DOHH2 (cell line): ENCODE results near the gene CCL22.

Source experiments
- H3F3A ChIP-seq: fragments of 200-600 bp; sonication (generic), shearing (Covaris generic); 2 replicates; pipeline ENCODE4 v1.6.0; 2016; ENCODE audit warnings: antibody characterized with exemption, mild to moderate bottlenecking; ENCODE audit not compliant: control insufficient read depth, insufficient read depth
- H3K27ac ChIP-seq: fragments of 200-600 bp; sonication (generic); 2 replicates; pipeline ENCODE4 v1.5.1; 2014; ENCODE audit warnings: low read depth, mild to moderate bottlenecking, low read length, moderate library complexity
- H3K27me3 ChIP-seq: fragments of 200-600 bp; sonication (generic); 2 replicates; pipeline ENCODE4 v1.6.1; 2014; ENCODE audit warnings: mild to moderate bottlenecking, low read length, mixed read lengths; ENCODE audit not compliant: control insufficient read depth
- H3K36me3 ChIP-seq: fragments of 200-600 bp; sonication (generic); 2 replicates; pipeline ENCODE4 v1.6.1; 2014; ENCODE audit warnings: mild to moderate bottlenecking, low read length, moderate library complexity, mixed read lengths; ENCODE audit not compliant: control insufficient read depth
- H3K4me1 ChIP-seq: fragments of 200-600 bp; sonication (generic); 2 replicates; pipeline ENCODE4 v1.6.1; 2014; ENCODE audit warnings: mild to moderate bottlenecking, low read length, mixed read lengths; ENCODE audit not compliant: control insufficient read depth
- H3K4me2 ChIP-seq: fragments of 200-600 bp; sonication (generic); 2 replicates; pipeline ENCODE4 v1.6.0; 2014; ENCODE audit warnings: mild to moderate bottlenecking, low read length, moderate library complexity
- H3K4me3 ChIP-seq: fragments of 200-600 bp; sonication (generic); 2 replicates; pipeline ENCODE4 v1.5.1; 2014; ENCODE audit warnings: mild to moderate bottlenecking, low read length, mixed read lengths
- H3K79me2 ChIP-seq: fragments of 200-600 bp; sonication (generic); 2 replicates; pipeline ENCODE4 v1.6.1; 2014; ENCODE audit warnings: mild to moderate bottlenecking, low read length, mixed read lengths; ENCODE audit not compliant: control insufficient read depth
- H3K9me2 ChIP-seq: fragments of 200-600 bp; sonication (generic); replicated peaks from 2 replicates; pipeline ENCODE4 v1.6.1; 2014; ENCODE audit warnings: mild to moderate bottlenecking, low read length, mixed read lengths; ENCODE audit not compliant: control insufficient read depth
- H3K9me3 ChIP-seq: fragments of 200-600 bp; sonication (generic); 2 replicates; pipeline ENCODE4 v1.6.1; 2014; ENCODE audit warnings: antibody characterized with exemption, low read length, mixed read lengths; ENCODE audit not compliant: control insufficient read depth, insufficient read depth
- H4K20me1 ChIP-seq: fragments of 200-600 bp; sonication (generic); 2 replicates; pipeline ENCODE4 v1.6.0; 2014; ENCODE audit warnings: low read depth, mild to moderate bottlenecking, antibody characterized with exemption, low read length, moderate library complexity; ENCODE audit not compliant: control insufficient read depth, insufficient read depth
- EZH2phosphoT487 ChIP-seq: fragments of 200-600 bp; sonication (generic); IDR thresholded peaks from 2 replicates; pipeline ENCODE4 v1.6.1; 2017; ENCODE audit warnings: borderline replicate concordance, mild to moderate bottlenecking, antibody characterized with exemption, low read length, moderate library complexity, mixed read lengths
- TF ChIP-seq, protein P1 (sequence below): fragments of 200-600 bp; sonication (generic); IDR thresholded peaks from one replicate; pipeline ENCODE4 v1.5.1; 2014; ENCODE audit warnings: antibody characterized with exemption, mild to moderate bottlenecking, low read depth, low read length; ENCODE audit not compliant: poor library complexity, severe bottlenecking

The CCL22 gene

GRCh38 chr16:57377080-57377841, 18.7 kb downstream of the CCL22 start:
- TF ChIP-seq, protein P1, sequence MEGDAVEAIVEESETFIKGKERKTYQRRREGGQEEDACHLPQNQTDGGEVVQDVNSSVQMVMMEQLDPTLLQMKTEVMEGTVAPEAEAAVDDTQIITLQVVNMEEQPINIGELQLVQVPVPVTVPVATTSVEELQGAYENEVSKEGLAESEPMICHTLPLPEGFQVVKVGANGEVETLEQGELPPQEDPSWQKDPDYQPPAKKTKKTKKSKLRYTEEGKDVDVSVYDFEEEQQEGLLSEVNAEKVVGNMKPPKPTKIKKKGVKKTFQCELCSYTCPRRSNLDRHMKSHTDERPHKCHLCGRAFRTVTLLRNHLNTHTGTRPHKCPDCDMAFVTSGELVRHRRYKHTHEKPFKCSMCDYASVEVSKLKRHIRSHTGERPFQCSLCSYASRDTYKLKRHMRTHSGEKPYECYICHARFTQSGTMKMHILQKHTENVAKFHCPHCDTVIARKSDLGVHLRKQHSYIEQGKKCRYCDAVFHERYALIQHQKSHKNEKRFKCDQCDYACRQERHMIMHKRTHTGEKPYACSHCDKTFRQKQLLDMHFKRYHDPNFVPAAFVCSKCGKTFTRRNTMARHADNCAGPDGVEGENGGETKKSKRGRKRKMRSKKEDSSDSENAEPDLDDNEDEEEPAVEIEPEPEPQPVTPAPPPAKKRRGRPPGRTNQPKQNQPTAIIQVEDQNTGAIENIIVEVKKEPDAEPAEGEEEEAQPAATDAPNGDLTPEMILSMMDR: no peak
- no peak for TF ChIP-seq EZH2phosphoT487
- Histone ChIP-seq H3K9me2 (no peaks in the 10 kb centered on the region), H3K36me3 (no peaks in the 10 kb centered on the region), H3K27me3 (peaks cover 24% of the 10 kb centered on the region), H3F3A (no peaks in the 10 kb centered on the region), H3K4me3 (no peak overlapping the region), H3K4me1 (peaks cover 13% of the 10 kb centered on the region), H3K4me2 (peak overlapping the region; percentile 28), H3K9me3 (no peaks in the 10 kb centered on the region), H4K20me1 (no peaks in the 10 kb centered on the region), H3K79me2 (no peaks in the 10 kb centered on the region), H3K27ac (no peak overlapping the region)

DNA sequence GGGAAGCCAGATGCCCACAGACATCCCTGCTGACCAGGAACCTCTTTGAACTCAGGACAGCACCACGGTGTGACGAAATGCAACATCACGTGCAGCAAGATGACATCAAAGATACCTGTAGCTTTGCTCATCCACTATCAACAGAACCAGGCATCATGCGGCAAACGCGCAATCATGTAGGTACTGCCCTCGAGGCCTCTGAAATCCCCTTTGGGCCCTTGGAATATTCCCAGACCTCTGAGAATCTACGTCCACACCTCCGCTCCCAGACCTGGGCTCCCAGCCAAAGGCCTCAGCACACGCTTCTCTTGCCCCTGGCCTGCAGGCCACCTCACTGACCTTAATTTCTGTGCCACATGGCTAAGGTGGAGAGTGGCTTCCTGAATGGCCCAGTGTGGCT, 21.0 kb downstream of the CCL22 start:
- no peaks in the 10 kb centered on the region for H4K20me1 ChIP-seq
- H3K27me3 ChIP-seq: peaks cover 23% of the 10 kb centered on the region
- no peak overlapping the region for H3K4me3 ChIP-seq
- H3K4me2 ChIP-seq: no peak overlapping the region
- TF ChIP-seq, protein P1: no peak
- no peak for TF ChIP-seq EZH2phosphoT487
- H3K27ac ChIP-seq: no peak overlapping the region
- no peaks in the 10 kb centered on the region for H3F3A ChIP-seq
- no peaks in the 10 kb centered on the region for H3K9me3 ChIP-seq
- no peaks in the 10 kb centered on the region for H3K79me2 ChIP-seq
- no peaks in the 10 kb centered on the region for H3K9me2 ChIP-seq
- H3K4me1 ChIP-seq: peaks cover 17% of the 10 kb centered on the region
- no peaks in the 10 kb centered on the region for H3K36me3 ChIP-seq

DNA sequence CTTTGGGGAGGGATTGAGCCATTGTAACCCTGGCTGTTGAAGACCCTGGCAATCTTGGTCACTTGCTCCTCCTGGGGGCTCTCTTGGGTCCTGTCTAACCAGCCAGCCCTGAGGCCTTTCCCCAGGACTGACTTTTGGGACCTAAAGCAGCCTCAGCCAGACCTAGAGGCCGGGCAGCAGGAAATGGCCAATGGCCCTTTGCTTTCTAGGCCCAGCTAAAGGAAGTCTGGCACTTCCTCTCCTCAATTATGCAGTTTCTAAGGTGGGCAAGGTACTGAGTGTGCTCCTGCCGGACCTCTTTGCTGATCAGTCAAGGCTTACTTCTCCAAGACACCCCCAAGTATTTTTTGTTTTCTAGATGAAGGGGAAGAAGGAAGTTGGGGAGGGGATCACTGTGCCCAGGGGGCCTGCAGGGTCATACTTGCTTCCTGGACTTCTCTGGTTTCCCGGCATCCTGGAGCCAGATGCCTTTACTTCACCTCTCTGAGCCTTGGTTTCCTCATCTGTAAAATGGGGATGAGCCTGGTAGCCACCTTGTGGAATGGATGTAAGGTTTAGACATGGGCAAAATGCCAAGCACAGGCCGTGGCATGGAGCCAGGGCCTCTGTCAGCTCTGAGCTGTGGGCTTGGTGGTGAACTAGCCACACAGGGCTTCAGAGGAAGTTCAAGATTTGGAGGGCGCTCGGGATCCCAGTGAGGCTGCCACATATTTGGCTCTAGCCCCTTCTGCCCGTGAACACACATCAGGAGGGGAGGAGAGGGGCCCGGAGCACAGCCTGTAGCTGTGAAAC, 22.3 kb downstream of the CCL22 start:
- H3K36me3 ChIP-seq: no peaks in the 10 kb centered on the region
- H3K4me1 ChIP-seq: peaks cover 17% of the 10 kb centered on the region
- H3K4me2 ChIP-seq: no peak overlapping the region
- no peaks in the 10 kb centered on the region for H3F3A ChIP-seq
- no peak overlapping the region for H3K27ac ChIP-seq
- H3K4me3 ChIP-seq: no peak overlapping the region
- H4K20me1 ChIP-seq: no peaks in the 10 kb centered on the region
- no peaks in the 10 kb centered on the region for H3K9me2 ChIP-seq
- H3K27me3 ChIP-seq: peaks cover 31% of the 10 kb centered on the region
- no peak for TF ChIP-seq EZH2phosphoT487
- TF ChIP-seq, protein P1: no peak
- H3K9me3 ChIP-seq: no peaks in the 10 kb centered on the region
- H3K79me2 ChIP-seq: no peaks in the 10 kb centered on the region
